Left ventricle myocardium inferior (tissue), 1 donor: ENCODE measurements around the gene CYP2W1. TPM values are rescaled to one million over a fixed set of nuclear protein-coding genes. Genes with fewer than 3 reads are reported as not detected.

Experiments
- DNase-seq: peaks from one replicate; pipeline ENCODE4 v3.0.0-alpha.2; 2020
- H3K27ac ChIP-seq: fragments of 200-600 bp; replicated peaks from 2 replicates; pipeline ENCODE4 v1.8.0; 2021
- H3K27me3 ChIP-seq: fragments of 200-600 bp; 2 replicates; pipeline ENCODE4 v1.8.0; 2021; ENCODE audit warnings: low read depth
- H3K36me3 ChIP-seq: fragments of 200-600 bp; 2 replicates; pipeline ENCODE4 v1.8.0; 2021
- H3K4me1 ChIP-seq: fragments of 200-600 bp; 2 replicates; pipeline ENCODE4 v1.8.0; 2021
- H3K4me3 ChIP-seq: fragments of 200-600 bp; 2 replicates; pipeline ENCODE4 v1.8.0; 2021; ENCODE audit warnings: mild to moderate bottlenecking, moderate library complexity
- H3K9me3 ChIP-seq: fragments of 200-600 bp; replicated peaks from 2 replicates; pipeline ENCODE4 v1.8.0; 2021
- CTCF ChIP-seq: fragments of 200-600 bp; IDR thresholded peaks from 2 replicates; pipeline ENCODE4 v1.8.0; 2021; ENCODE audit warnings: antibody characterized with exemption, mild to moderate bottlenecking, borderline replicate concordance
- intact Hi-C: fragments of 100-400 bp; cut with micrococcal nuclease; formaldehyde crosslinking; loops from one replicate; pipeline ENCODE4 v1.11.0; 2022
- total RNA-seq: library from RNA; stranded (reverse); fragmentation: NEBNext Ultra II Directional; extraction: Animal tissue kit (Norgen Biotek cat#: 25700); gene quantifications from one replicate; pipeline ENCODE4 v1.2.1, GENCODE V29; 2021
- donor health status: DM: no; HTN: yes; CAD: no; lungs with severe emphysema.

CYP2W1 gene
- total RNA-seq, 1 donor from 2014 or later, result not detected

- Histone ChIP-seq H3K27me3 (no peaks in the 10 kb centered on the region), H3K4me3 (no peak overlapping the region), H3K36me3 (peaks cover 9% of the 10 kb centered on the region), H3K27ac (no peak overlapping the region), H3K9me3 (no peaks in the 10 kb centered on the region), H3K4me1 (peaks cover 8% of the 10 kb centered on the region)
- intact Hi-C loops, result no loop called here
- no peak for TF ChIP-seq CTCF
- no peak for DNase-seq
Measured at GRCh38 chr7:1016577-1017531, 33.9 kb downstream of the CYP2W1 start.

- no peak for TF ChIP-seq CTCF
- intact Hi-C loops, result no loop called here
- DNase-seq, result no peak
Measured at GRCh38 chr7:1017586-1018333, 34.8 kb downstream of the CYP2W1 start.

GRCh38 chr7:1018334-1018695 is 35.3 kb downstream of the CYP2W1 start:
- Histone ChIP-seq H3K36me3 (peaks cover 17% of the 10 kb centered on the region), H3K4me3 (no peak overlapping the region), H3K27me3 (no peaks in the 10 kb centered on the region), H3K27ac (no peak overlapping the region), H3K9me3 (no peaks in the 10 kb centered on the region), H3K4me1 (peaks cover 8% of the 10 kb centered on the region)
- intact Hi-C loops, result no loop called here
- no peak for DNase-seq
- TF ChIP-seq CTCF, result no peak

More at GRCh38 chr7:1017586-1018333, 34.8 kb downstream of the CYP2W1 start:
- Histone ChIP-seq H3K27me3 (no peaks in the 10 kb centered on the region), H3K9me3 (no peaks in the 10 kb centered on the region), H3K4me3 (no peak overlapping the region), H3K27ac (no peak overlapping the region), H3K36me3 (peaks cover 14% of the 10 kb centered on the region), H3K4me1 (peaks cover 8% of the 10 kb centered on the region)

- H3K36me3 ChIP-seq, result peaks cover 17% of the 10 kb centered on the region
- intact Hi-C loops, result no loop called here
- no peak overlapping the region for H3K4me3 ChIP-seq
- DNase-seq, result no peak
- no peak for TF ChIP-seq CTCF
- no peaks in the 10 kb centered on the region for H3K9me3 ChIP-seq
- peaks cover 10% of the 10 kb centered on the region for H3K4me1 ChIP-seq
- no peak overlapping the region for H3K27ac ChIP-seq
- H3K27me3 ChIP-seq, result no peaks in the 10 kb centered on the region
Measured at GRCh38 chr7:1019255-1019785, 36.3 kb downstream of the CYP2W1 start.

GRCh38 chr7:1019789-1020610 is 37.0 kb downstream of the CYP2W1 start:
- no peak for TF ChIP-seq CTCF
- Histone ChIP-seq H3K36me3 (peaks cover 17% of the 10 kb centered on the region), H3K9me3 (no peaks in the 10 kb centered on the region), H3K27ac (no peak overlapping the region), H3K4me3 (no peak overlapping the region), H3K4me1 (peaks cover 12% of the 10 kb centered on the region), H3K27me3 (no peaks in the 10 kb centered on the region)
- no peak for DNase-seq
- intact Hi-C loops, result no loop called here
